OCI-LY3 (cell line): ENCODE data around the gene RSRP1.

Experiments used
- H2AFZ ChIP-seq: fragments of 200-600, 300-600 bp; shearing (Covaris generic); 2 replicates; pipeline ENCODE4 v1.6.0; 2014; ENCODE audit warnings: antibody characterized with exemption, low read depth, low read length
- H3K27ac ChIP-seq: fragments of 200-600, 300-600 bp; sonication (generic); 2 replicates; pipeline ENCODE4 v1.5.1; 2014; ENCODE audit warnings: mild to moderate bottlenecking, low read length, moderate library complexity, mixed read lengths
- H3K27me3 ChIP-seq: fragments of 200-600, 300-600 bp; sonication (generic); 2 replicates; pipeline ENCODE4 v1.6.1; 2014; ENCODE audit warnings: low read depth, low read length, mixed read lengths
- H3K36me3 ChIP-seq: fragments of 200-600, 300-600 bp; sonication (generic); replicated peaks from 2 replicates; pipeline ENCODE3; 2014; ENCODE audit warnings: low read depth, low read length, mixed read lengths
- H3K4me1 ChIP-seq: fragments of 300-600, 200-600 bp; sonication (generic); 2 replicates; pipeline ENCODE4 v1.6.1; 2014; ENCODE audit warnings: low read length, mixed read lengths
- H3K4me2 ChIP-seq: fragments of 200-600, 300-600 bp; sonication (generic); 2 replicates; pipeline ENCODE4 v1.6.1; 2014; ENCODE audit warnings: low read length, mixed read lengths
- H3K4me3 ChIP-seq: fragments of 300-600, 200-600 bp; sonication (generic); 2 replicates; pipeline ENCODE4 v1.5.1; 2014; ENCODE audit warnings: antibody characterized with exemption, mild to moderate bottlenecking, low read length, moderate library complexity
- H3K79me2 ChIP-seq: fragments of 300-600, 200-600 bp; shearing (Covaris generic); 2 replicates; pipeline ENCODE4 v1.6.1; 2014; ENCODE audit warnings: mild to moderate bottlenecking, low read length, mixed read lengths
- H3K9ac ChIP-seq: fragments of 300-600, 200-600 bp; shearing (Covaris generic); 2 replicates; pipeline ENCODE4 v1.6.0; 2014; ENCODE audit warnings: mild to moderate bottlenecking, low read length, moderate library complexity
- H3K9me3 ChIP-seq: fragments of 200-600, 300-600 bp; shearing (Covaris generic); 2 replicates; pipeline ENCODE4 v1.6.1; 2014; ENCODE audit warnings: low read length, mixed read lengths; ENCODE audit not compliant: insufficient read depth
- H4K20me1 ChIP-seq: fragments of 200-600, 300-600 bp; sonication (generic); 2 replicates; pipeline ENCODE4 v1.6.1; 2016; ENCODE audit warnings: low read length, mixed read lengths; ENCODE audit not compliant: insufficient read depth
- EZH2phosphoT487 ChIP-seq: fragments of 200-600 bp; shearing (Covaris generic); IDR thresholded peaks from 2 replicates; pipeline ENCODE4 v1.6.1; 2018; ENCODE audit warnings: antibody characterized with exemption, mixed run types, low read depth
- TF ChIP-seq, protein P1 (sequence below): fragments of 200-600, 300-600 bp; sonication (generic); IDR thresholded peaks from 2 replicates; pipeline ENCODE4 v1.5.1; 2014; ENCODE audit warnings: antibody characterized with exemption, low read length, low read depth

Gene RSRP1

GRCh38 chr1:25208561-25209222 lies 38.6 kb downstream of the RSRP1 start:
- no peak for TF ChIP-seq EZH2phosphoT487
- TF ChIP-seq, protein P1, sequence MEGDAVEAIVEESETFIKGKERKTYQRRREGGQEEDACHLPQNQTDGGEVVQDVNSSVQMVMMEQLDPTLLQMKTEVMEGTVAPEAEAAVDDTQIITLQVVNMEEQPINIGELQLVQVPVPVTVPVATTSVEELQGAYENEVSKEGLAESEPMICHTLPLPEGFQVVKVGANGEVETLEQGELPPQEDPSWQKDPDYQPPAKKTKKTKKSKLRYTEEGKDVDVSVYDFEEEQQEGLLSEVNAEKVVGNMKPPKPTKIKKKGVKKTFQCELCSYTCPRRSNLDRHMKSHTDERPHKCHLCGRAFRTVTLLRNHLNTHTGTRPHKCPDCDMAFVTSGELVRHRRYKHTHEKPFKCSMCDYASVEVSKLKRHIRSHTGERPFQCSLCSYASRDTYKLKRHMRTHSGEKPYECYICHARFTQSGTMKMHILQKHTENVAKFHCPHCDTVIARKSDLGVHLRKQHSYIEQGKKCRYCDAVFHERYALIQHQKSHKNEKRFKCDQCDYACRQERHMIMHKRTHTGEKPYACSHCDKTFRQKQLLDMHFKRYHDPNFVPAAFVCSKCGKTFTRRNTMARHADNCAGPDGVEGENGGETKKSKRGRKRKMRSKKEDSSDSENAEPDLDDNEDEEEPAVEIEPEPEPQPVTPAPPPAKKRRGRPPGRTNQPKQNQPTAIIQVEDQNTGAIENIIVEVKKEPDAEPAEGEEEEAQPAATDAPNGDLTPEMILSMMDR = no peak
- Histone ChIP-seq H3K9ac (no peak overlapping the region), H3K27me3 (no peaks in the 10 kb centered on the region), H4K20me1 (no peaks in the 10 kb centered on the region), H3K36me3 (no peaks in the 10 kb centered on the region), H3K4me3 (no peak overlapping the region), H3K27ac (no peak overlapping the region), H3K4me2 (no peak overlapping the region), H3K4me1 (no peaks in the 10 kb centered on the region), H2AFZ (no peak overlapping the region), H3K9me3 (no peaks in the 10 kb centered on the region), H3K79me2 (no peaks in the 10 kb centered on the region)

DNA sequence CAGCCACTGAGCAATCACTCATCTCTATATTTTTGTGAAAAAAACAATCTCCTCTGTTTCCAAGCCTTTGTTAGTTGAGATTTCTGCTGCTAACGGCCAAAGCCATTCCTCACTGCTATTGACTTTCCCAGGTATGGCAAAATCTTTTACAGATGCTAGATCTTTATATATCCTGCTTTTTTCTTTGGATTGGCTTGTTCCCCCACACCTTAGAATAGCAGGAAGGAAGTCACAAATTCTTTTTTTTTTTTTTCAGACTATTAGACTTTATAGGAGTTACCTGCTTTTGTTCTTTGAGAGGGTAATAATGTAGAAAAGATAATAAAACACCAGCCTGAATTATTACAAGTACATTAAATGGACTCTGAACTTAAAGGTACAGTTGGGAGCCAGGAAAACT lies 39.2 kb downstream of the RSRP1 start:
- Histone ChIP-seq H4K20me1 (no peaks in the 10 kb centered on the region), H3K9ac (no peak overlapping the region), H3K4me2 (no peak overlapping the region), H2AFZ (no peak overlapping the region), H3K36me3 (no peaks in the 10 kb centered on the region), H3K4me1 (no peaks in the 10 kb centered on the region), H3K27me3 (no peaks in the 10 kb centered on the region), H3K4me3 (no peak overlapping the region), H3K27ac (no peak overlapping the region), H3K9me3 (no peaks in the 10 kb centered on the region), H3K79me2 (no peaks in the 10 kb centered on the region)
- TF ChIP-seq EZH2phosphoT487 = no peak
- TF ChIP-seq, protein P1 = no peak

DNA sequence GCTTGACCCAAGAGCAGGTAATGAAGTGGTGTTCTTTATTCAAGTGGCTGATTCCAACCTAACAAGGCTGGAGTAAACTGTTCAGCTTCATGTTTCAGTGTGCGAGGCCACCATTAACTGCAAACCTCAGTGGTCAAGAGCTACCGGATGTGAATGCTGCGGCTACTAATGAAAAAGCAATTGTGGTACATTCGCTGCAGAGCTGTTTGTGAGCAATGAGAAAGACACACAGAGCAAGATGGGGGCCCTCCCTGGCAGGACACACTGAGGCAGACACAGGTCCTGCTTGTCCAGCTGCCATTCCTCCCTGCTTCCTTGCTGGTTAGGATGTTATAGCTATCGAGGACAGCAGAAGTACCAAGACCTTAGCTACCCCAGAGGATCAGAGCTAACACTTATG lies 41.1 kb downstream of the RSRP1 start:
- no peaks in the 10 kb centered on the region for H3K79me2 ChIP-seq
- no peaks in the 10 kb centered on the region for H3K27me3 ChIP-seq
- H3K27ac ChIP-seq = no peak overlapping the region
- H3K4me1 ChIP-seq = no peaks in the 10 kb centered on the region
- H3K36me3 ChIP-seq = no peaks in the 10 kb centered on the region
- H3K4me3 ChIP-seq = no peak overlapping the region
- TF ChIP-seq, protein P1 = no peak
- no peak for TF ChIP-seq EZH2phosphoT487
- H3K4me2 ChIP-seq = no peak overlapping the region
- no peak overlapping the region for H2AFZ ChIP-seq
- no peaks in the 10 kb centered on the region for H3K9me3 ChIP-seq
- no peaks in the 10 kb centered on the region for H4K20me1 ChIP-seq
- H3K9ac ChIP-seq = no peak overlapping the region

DNA sequence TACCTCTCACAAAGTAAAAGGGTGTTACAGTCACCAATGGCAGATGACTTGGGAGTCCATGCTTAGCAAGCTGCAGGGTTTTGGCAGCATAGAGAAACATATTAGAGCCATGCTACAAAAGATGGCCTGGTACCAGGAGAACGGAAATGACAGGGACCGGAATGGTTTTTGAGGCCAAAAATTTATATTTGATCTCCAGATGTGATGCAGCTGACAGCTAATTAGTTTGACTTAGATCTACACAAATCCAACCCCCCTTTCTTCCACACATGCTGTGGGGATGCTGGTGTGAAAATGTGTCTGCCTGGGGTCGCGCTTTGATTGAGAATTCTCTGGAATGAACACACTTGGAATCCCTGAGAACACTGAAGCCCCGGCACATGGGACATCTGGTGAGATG lies 41.5 kb downstream of the RSRP1 start:
- Histone ChIP-seq H2AFZ (no peak overlapping the region), H3K9ac (no peak overlapping the region)

More for the DNA sequence above, 41.5 kb downstream of the RSRP1 start:
- no peaks in the 10 kb centered on the region for H3K4me1 ChIP-seq
- H3K27ac ChIP-seq = no peak overlapping the region
- no peak overlapping the region for H3K4me2 ChIP-seq
- H3K36me3 ChIP-seq = no peaks in the 10 kb centered on the region
- no peak overlapping the region for H3K4me3 ChIP-seq
- TF ChIP-seq EZH2phosphoT487 = no peak
- TF ChIP-seq, protein P1 = no peak
- H4K20me1 ChIP-seq = no peaks in the 10 kb centered on the region
- no peaks in the 10 kb centered on the region for H3K79me2 ChIP-seq
- no peaks in the 10 kb centered on the region for H3K9me3 ChIP-seq
- H3K27me3 ChIP-seq = no peaks in the 10 kb centered on the region
